ENCODE data around the gene SUMF1.

- TF ChIP-seq TSC22D2 (CRISPR knock-in tag; IDR thresholded peaks at IDR 0.05; ENCODE audit: borderline replicate concordance): no peak
- TF ChIP-seq TAF1 (CRISPR knock-in tag; IDR thresholded peaks at IDR 0.05): no peak
- TF ChIP-seq, protein P1, sequence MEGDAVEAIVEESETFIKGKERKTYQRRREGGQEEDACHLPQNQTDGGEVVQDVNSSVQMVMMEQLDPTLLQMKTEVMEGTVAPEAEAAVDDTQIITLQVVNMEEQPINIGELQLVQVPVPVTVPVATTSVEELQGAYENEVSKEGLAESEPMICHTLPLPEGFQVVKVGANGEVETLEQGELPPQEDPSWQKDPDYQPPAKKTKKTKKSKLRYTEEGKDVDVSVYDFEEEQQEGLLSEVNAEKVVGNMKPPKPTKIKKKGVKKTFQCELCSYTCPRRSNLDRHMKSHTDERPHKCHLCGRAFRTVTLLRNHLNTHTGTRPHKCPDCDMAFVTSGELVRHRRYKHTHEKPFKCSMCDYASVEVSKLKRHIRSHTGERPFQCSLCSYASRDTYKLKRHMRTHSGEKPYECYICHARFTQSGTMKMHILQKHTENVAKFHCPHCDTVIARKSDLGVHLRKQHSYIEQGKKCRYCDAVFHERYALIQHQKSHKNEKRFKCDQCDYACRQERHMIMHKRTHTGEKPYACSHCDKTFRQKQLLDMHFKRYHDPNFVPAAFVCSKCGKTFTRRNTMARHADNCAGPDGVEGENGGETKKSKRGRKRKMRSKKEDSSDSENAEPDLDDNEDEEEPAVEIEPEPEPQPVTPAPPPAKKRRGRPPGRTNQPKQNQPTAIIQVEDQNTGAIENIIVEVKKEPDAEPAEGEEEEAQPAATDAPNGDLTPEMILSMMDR (CRISPR knock-in tag; IDR thresholded peaks at IDR 0.05): no peak
- no peak for TF ChIP-seq MAFK (conservative IDR thresholded peaks at IDR 0.05 in 1 of 2, IDR thresholded peaks at IDR 0.05 in 1 of 2; ENCODE audit: low read length in 2 of 2)
- TF ChIP-seq ZNF138 (CRISPR knock-in tag; IDR thresholded peaks at IDR 0.05; ENCODE audit: low read depth): no peak
- no peak for TF ChIP-seq SATB2 (CRISPR knock-in tag; IDR thresholded peaks at IDR 0.05)
- TF ChIP-seq ZKSCAN8 (CRISPR knock-in tag; IDR thresholded peaks at IDR 0.05; ENCODE audit: borderline replicate concordance): no peak
Observed at GRCh38 chr3:4504340-4505261, 37.5 kb upstream of the SUMF1 start.
